Femur (tissue), 1 donor: ENCODE results near the gene BORCS8.
A peak's percentile ranks its signal among the peaks of the same experiment; 100 is the strongest.
"Not testable (repeated sequence)": the region's sequence is repeated elsewhere in the genome, so short reads cannot be mapped to it uniquely, and the experiment has no call there.

Experiments
- DNase-seq: peaks from one replicate; pipeline ENCODE4 v3.0.0-alpha.2; 2017

The BORCS8 gene

DNA sequence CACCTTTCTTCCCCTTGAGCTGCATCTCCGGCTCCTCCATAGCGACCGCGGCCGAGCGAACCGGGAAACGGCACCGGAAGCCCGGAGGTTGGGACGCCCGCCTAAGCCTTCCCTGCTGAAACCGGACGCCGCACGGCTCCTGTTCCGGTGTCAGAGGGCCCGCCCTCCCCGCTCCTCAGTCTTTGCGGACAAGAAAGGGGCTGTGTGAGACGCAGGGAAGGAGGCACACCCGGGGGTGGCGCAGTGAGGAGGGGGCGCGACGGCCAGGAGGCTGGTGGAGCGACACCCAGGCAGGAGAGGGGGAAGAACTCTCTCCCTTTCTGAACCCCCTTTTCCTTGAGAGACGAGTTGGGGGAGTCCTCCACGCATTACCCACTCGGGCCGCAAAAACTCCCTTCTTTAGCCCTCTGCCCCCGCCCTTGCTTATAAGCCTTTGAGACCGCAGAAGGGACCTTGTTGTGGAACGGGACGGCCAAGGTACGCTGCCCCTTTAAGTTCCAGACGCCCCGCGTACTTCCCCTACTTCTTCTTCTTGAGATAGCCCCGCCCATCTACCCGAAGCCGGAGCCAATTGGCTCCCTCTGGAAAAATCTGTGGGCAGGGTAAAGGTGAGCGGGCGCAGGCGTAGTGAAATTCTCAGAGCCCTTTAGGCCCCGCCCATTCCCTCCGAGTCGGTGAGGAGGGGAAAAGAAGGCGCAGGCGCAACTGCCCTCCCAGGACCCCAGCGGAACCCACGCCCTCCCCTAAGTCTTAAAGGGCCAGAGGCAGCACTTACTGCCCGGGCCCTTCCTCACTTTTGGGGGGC lies at the start of gene BORCS8, which contains the start of gene RFXANK:
BORCS8 (minus strand) TSS at position 75 of the 805 bp plus-strand sequence; CDS start at position 40, 35 bp downstream.
RFXANK (plus strand) TSS at position 181 of the 805 bp plus-strand sequence. CDS start 1,689 bp downstream, outside the sequence.
- peak; percentile 100 for DNase-seq

DNA sequence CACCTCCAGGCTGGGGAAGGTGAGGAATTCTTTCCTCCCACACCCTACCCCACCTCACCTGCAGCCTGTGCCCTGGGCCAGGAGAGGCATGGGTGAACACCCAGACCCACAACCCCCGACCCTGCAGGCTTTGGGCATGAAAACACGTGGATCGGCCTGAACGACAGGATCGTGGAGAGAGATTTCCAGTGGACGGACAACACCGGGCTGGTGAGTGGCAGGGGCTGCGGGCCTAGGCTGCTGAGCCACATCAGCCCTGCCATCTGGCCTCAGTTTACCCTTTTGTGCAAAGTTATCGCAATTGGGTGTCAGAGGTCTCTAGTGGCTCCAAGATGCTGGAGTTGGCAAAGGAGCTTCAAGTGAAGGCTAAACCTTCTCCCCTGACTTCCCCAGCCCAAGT lies 48.5 kb upstream of the BORCS8 start:
- no peak for DNase-seq

DNA sequence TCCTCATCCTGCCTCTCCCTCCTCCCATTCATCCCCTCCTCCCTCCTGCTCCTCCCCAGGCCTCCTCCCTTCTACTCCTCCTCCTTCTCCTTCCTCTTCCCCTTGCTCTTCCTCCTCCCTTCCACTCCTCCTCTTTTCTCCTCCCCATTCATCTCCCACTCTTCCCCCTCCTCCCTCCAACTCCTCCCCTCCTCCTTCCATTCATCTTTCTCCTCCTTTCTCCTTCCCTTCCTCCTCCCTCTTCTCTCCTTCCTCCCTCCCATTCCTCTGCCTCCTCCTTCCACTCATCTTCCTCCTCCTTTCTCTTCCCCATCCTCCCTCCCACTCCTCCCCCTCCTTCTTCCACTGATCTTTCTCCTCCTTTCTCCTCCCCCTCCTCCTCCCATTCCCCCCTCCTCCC lies 47.7 kb upstream of the BORCS8 start:
- DNase-seq, result no peak

DNA sequence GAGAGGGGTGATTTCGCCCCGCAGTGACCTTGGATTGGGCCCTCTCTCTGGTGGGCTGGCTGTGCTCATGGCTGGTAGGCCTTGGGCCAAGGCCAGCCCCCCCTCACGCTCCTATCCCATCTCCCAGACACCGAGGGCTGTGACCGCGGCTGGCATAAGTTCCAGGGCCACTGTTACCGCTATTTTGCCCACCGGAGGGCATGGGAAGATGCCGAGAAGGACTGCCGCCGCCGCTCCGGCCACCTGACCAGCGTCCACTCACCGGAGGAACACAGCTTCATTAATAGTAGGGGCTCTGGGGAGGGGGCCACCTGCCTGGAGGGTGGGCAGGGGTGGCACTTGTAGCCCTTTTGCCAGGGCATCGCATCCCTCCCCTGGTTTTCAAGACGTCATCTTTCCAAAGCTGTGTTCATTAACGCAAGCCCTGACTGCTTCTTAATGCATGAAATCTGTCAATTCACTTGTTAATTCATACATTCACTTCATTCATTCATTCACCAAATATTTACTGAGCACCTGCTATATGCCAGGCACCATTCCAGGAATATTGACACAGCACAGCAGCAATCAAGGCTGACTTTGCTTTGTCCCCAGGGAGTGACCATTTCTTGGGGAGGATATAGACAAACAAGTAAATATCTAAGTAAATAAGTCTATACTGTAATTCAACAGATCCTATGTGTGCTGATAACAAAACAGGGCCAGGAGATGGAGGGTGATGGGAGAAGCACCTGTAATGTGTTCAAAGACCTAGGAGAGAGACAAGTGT lies 46.4 kb upstream of the BORCS8 start:
- no peak for DNase-seq

DNA sequence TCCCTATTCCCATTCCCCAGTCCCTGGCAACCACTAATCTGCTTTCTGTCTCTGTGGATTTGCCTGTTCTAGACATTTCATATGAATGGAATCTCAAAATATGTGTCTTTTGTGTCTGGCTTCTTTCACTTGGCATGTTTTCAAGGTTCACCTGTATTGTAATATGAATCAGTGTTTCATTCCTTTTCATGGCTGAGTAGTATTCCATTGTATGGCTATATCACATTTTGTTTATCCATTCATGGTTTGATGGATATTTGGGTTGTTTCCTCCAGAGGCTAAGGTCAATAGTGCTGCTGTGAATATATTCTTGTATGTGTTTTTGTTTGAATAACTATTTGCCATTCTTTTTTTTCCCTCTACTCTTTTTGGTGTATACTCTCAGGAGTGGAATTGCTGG lies 44.2 kb upstream of the BORCS8 start:
- no peak for DNase-seq

DNA sequence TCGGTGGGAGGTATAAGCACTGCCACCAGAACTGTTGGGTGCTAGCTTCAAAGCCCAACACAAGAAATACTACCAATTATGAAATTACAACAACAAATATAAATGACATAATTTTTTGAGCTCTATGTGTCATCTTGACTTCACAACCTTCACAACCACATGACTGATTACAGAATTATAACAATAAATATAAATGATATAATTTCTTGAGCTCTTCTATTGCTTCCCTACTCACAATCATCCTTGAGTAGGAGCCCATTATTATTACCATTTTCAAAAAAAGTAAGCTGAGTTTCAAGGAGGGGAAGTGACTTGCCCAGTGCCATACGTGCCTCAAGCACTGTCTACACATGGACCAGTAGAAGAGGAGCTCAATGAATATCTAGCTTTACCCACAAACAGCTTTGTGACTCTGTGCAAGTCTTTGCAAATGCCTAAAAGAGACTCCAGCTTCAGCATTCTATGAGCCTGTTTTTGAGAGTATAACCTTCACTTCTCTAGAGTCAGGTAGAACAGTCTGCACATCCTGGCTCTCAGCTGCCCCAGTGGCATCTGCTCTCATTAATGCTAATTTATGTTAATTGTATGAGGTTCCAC lies 42.4 kb upstream of the BORCS8 start:
- DNase-seq, result no peak

DNA sequence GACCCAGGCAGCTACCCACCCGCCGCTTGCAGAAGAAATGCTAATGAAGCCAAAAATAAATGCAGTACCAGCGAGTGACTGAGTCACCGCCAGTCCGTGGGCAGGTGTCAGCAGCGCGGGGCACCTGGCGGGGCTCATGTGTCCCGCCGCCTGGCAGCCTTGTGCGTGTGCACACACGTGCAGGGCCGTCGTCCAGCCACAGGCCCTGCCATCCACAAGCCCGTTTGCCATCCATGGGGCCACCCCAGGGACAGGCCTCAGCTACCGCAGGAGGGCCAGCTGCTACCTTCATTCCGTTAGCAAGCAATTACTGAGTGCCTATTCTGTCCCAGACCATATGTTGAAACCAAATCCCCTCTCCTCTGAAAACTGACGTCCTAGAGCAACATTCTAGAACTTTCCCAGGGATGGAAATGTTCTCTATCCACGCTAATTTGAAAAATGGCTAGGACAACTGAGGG lies 40.3 kb upstream of the BORCS8 start:
- peak; percentile 39 for DNase-seq

DNA sequence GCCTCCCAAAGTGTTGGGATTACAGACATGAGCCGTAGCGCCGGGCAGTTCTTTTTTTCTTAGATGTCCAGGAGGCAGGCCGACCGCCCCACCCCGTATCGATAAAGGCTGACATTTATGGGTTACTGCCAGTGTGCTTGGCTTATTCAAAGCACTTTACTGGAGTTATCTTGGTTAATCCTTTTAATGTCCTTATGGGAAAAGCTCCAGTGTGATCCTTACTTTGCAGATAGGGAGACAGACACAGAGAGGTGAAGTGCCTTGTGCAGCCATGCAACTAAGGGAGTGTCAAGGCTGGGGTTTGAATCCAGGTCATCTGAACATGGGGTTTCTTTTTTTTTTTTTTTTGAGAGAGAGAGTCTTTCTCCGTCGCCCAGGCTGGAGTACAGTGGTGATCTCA lies 39.0 kb upstream of the BORCS8 start:
- DNase-seq, result no peak

DNA sequence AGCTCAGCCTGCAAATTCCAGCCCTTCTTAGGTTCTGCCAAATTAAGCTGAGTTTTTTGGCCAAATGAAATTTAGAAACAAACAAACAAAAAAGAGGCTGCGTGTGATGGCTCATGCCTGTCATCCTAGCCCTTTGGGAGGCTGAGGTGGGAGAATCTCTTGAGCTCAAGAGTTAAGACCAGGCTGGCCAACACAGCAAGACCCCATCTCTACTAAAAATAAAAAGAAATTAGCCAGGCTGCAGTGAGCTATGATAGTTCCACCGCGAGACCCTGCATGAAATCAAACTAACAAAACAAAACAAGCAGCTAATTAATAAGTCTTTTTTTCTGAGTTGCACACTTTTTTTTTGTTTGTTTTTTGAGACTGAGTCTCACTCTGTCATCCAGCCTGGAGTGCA lies 37.7 kb upstream of the BORCS8 start:
- no peak for DNase-seq

DNA sequence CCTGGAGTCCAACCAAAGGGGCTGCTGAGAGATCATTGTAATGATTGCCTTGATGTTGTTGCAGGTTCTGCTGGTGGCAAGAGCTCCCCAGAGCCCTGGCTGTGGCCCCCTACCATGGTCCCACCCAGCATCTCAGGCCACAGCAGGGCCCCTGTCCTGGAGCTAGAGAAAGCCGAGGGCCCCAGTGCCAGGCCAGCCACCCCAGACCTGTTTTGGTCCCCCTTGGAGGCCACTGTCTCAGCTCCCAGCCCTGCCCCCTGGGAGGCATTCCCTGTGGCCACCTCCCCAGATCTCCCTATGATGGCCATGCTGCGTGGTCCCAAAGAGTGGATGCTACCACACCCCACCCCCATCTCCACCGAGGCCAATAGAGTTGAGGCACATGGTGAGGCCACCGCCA lies 35.3 kb upstream of the BORCS8 start:
- no peak for DNase-seq

DNA sequence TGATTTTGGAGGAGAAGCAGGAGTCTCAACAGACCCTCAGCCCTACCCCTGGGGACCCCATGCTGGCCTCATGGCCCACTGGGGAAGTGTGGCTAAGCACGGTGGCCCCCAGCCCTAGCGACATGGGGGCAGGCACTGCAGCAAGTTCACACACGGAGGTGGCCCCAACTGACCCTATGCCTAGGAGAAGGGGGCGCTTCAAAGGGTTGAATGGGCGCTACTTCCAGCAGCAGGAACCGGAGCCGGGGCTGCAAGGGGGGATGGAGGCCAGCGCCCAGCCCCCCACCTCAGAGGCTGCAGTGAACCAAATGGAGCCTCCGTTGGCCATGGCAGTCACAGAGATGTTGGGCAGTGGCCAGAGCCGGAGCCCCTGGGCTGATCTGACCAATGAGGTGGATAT lies 34.7 kb upstream of the BORCS8 start:
- DNase-seq, result no peak

DNA sequence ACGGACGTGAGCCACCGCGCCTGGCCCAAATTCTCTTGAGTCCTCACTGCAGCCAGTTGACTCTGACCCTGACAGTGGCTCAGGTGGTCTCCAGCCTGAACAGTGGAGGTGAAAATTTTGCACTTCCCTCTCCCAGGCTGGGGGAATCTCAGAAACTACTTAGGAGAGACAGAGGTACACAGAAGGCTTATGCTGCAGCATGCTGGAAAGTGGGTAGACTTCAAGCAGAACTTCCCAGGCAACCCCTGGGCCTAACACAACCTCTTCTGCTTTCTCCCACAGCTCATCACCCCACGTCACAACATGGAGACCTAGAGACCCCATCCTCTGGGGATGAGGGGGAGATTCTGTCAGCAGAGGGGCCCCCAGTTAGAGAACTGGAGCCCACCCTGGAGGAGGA lies 34.3 kb upstream of the BORCS8 start:
- DNase-seq, result no peak

DNA sequence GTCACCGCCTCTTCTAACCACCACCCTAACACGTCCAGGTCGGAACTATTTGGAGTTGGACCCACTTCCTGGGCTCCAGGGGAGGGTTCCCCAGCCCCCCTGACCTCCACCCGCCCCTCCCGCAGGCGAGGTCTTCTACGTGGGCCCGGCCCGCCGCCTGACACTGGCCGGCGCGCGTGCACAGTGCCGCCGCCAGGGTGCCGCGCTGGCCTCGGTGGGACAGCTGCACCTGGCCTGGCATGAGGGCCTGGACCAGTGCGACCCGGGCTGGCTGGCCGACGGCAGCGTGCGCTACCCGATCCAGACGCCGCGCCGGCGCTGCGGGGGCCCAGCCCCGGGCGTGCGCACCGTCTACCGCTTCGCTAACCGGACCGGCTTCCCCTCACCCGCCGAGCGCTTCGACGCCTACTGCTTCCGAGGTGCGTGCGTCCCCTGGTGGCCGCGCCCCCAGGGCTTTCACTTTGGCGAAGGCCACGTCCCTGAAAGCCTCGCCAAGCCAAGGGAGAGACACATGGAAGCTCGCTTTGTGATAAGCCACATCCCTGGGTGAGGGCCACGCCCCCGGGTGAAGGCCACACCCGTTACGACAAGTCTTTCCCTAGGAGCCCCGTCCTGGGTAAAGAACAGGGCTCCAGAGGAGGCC lies 33.0 kb upstream of the BORCS8 start:
- peak; percentile 60 for DNase-seq

DNA sequence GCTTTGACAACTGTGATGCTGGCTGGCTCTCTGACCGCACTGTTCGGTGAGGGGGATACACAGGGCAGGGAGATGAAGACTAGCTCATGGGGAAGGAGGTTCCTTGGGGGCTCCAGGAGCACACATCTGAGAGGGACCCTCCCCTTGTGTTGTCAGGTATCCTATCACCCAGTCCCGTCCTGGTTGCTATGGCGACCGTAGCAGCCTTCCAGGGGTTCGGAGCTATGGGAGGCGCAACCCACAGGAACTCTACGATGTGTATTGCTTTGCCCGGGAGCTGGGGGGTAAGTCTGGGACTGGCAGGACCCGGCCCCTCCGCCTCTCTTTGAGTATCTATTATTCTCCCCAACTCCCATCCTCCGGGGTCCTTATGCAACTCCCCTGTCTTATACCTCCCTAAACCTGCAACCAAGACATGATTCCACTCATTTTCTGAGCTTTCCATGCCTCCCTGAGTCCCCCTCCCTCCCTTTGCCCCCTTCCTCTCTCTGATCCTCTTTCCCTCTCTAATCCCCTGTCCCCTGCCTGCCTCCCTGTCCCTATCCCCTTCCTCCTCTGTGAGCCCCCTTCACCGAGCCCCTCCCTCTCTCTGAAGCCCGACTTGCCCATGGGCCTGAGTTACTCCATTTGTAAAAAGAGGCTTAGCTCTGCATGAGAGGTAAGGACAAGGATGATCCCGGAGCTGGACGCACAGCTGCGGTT lies 32.3 kb upstream of the BORCS8 start:
- no peak for DNase-seq

DNA sequence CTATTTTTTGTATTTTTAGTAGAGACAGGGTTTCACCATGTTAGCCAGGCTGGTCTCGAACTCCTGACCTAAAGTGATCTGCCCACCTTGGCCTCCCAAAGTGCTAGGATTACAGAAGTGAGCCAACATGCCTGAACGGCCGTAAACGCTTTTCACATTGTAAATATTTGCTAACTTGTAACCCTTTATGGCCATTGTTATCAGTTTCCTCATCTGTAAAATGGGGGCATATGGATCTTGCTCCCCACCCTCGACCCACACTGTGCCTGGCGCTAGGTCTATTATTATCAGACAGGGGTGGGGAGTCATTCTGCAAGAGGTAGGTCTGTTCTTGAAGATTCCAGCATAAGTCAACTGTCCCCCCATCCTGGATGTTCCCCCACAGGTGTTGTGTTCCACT lies 31.7 kb upstream of the BORCS8 start:
- DNase-seq, result no peak

DNA sequence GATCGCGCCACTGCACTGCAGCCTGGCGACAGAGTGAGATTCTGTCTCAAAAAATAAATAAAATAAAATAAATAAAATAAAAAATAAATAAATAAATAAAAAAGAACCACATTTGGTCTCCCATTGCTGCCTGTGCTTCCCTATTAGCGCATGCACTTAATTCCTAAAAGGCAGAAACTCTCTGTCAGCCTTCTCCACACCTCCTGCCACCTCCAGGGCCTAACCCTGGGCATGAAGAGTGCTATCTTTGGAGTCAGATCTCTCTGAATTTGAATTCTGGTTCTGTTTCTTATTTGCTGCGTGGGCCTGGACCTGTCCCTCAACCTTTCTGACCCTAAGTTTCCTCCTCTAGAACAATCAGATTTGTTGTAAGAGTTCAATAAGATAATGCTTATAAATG lies 31.1 kb upstream of the BORCS8 start:
- DNase-seq, result no peak

DNA sequence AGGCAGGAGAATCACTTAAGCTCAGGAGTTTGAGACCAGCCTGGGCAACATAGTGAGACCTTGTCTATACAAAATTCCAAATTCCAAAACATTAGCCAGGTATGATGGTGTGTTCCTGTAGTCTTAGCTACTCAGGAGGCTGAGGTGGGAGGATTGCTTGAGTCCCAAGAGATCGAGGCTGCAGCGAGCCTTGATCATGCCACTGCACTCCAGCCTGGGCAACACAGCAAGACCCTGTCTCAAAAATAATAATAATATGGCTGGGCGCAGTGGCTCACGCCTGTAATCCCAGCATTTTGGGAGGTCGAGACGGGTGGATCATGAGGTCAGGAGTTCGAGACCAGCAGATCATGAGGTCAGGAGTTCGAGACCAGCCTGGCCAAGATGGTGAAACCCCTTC lies 29.0 kb upstream of the BORCS8 start:
- not testable (repeated sequence) for DNase-seq

DNA sequence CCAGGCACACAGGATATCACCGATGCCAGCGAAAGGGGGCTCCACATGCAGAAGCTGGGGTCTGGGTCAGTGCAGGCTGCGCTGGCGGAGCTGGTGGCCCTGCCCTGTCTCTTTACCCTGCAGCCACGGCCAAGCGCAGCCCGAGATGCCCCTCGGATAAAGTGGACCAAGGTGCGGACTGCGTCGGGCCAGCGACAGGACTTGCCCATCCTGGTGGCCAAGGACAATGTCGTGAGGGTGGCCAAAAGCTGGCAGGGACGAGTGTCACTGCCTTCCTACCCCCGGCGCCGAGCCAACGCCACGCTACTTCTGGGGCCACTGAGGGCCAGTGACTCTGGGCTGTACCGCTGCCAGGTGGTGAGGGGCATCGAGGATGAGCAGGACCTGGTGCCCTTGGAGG lies 27.0 kb upstream of the BORCS8 start:
- no peak for DNase-seq

DNA sequence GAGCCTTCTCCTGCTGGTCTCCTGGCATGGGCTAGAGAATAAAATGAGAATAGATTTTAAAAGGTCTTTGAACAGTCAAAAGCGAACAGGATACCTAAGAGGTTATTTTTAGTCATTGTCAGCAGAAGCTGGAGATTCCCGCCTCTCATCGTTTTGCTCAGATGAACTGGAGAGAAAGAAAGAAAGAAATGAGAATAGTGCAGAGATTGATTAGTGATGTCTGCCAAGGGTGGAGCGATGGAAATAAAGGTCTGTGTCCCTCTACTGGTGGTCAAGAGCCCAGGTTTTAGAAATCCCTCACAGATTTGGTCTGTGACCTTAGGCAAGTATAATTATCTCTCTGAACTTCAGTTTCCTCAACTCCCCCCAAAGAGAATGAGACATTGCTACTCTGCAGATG lies 25.1 kb upstream of the BORCS8 start:
- DNase-seq, result no peak

DNA sequence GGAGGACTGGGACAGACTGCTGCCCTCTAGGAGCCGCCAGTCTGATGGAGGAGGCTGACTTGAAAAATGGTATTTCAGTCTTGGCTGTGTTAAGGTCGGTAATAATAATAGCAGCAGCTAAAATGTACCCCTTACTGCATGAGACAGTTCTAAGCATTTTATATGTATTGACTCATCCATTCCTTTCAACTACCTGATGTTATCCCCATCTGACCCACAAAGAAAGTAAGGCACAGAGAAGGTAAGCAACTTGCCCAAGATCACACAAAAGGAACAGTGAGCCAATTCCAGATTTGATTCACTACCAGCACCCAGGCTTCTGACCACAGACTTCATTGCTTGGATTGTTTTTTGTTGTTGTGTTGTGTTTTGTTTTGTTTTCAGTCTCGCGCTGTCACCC lies 23.8 kb upstream of the BORCS8 start:
- no peak for DNase-seq

DNA sequence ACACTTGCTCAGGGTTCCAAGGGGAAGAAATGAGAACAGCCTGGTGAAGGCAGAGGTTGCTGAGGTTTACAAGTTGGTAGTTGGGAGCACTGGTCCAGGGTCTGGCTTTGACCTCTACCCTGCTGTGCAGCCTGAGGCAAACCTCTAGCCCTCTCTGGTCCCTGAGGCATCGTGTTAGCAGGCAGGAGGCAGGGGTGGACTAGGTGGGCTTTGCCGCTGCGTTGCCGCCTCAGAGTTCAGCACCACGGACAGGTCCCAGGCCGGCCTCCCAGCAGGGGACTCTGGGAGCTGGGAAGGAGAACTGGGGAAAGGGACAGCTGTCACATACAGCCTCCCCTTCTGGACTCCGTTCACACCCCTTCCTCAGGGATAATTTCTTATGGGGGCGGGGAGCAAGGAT lies 22.9 kb upstream of the BORCS8 start:
- peak; percentile 82 for DNase-seq

DNA sequence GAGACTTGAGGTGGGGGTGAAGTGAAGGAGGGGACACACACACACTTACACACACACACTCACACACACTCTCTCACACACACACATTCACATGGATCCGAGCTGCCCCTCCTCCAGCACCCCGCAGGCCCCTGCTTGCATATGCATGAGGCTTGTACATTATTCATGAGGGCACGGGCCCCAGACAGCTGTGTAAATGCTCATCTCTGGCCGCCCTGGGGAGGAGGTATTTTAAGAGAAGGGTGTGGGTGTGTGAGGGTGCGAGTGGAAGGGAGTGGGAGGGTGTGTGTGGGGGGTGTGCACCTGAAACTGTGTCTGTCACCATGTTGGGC lies 22.2 kb upstream of the BORCS8 start:
- no peak for DNase-seq
